Measurements from ENCODE around the gene CDC27.

GRCh38 chr17:47177261-47177660 lies 11.8 kb downstream of the CDC27 start:
- TF ChIP-seq, protein P1, sequence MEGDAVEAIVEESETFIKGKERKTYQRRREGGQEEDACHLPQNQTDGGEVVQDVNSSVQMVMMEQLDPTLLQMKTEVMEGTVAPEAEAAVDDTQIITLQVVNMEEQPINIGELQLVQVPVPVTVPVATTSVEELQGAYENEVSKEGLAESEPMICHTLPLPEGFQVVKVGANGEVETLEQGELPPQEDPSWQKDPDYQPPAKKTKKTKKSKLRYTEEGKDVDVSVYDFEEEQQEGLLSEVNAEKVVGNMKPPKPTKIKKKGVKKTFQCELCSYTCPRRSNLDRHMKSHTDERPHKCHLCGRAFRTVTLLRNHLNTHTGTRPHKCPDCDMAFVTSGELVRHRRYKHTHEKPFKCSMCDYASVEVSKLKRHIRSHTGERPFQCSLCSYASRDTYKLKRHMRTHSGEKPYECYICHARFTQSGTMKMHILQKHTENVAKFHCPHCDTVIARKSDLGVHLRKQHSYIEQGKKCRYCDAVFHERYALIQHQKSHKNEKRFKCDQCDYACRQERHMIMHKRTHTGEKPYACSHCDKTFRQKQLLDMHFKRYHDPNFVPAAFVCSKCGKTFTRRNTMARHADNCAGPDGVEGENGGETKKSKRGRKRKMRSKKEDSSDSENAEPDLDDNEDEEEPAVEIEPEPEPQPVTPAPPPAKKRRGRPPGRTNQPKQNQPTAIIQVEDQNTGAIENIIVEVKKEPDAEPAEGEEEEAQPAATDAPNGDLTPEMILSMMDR (IDR thresholded peaks at IDR 0.05): no peak
- no peak for TF ChIP-seq EP300 (IDR thresholded peaks at IDR 0.05)
- no peak for TF ChIP-seq POLR2AphosphoS5 (IDR thresholded peaks at IDR 0.05)
